B cell (primary cell): Measurements from ENCODE around the gene TAF5L.

Experiments
- EZH2 ChIP-seq: IDR thresholded peaks from 2 replicates; pipeline ENCODE4 v1.6.1; 2012; ENCODE audit warnings: borderline replicate concordance, low read depth, mild to moderate bottlenecking, moderate library complexity, low read length; ENCODE audit not compliant: insufficient read depth, poor library complexity, severe bottlenecking
- TF ChIP-seq, protein P1 (sequence below): fragments of 200-600 bp; IDR thresholded peaks from one replicate; pipeline ENCODE4 v1.8.0; 2022; ENCODE audit warnings: antibody characterized with exemption, mild to moderate bottlenecking

DNA sequence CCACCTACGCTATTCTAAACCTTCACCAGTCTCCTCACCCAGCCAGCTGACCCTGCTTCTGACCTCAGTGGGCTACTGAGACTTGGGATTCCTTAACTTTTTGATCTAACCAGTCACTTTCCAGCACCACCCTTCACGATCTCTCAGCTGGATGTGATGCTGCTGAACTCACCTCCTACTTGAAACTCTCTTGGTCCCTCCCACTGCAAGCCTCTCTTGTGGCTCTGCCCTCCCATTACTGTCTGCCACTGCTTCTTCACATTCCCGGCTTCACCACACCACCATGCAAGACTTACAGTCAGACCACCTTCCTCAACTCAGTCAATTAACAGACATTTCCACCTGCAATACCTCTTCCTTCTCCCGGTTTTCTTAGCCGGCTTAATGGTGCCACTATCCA lies 6.3 kb downstream of the TAF5L start:
- TF ChIP-seq, protein P1, sequence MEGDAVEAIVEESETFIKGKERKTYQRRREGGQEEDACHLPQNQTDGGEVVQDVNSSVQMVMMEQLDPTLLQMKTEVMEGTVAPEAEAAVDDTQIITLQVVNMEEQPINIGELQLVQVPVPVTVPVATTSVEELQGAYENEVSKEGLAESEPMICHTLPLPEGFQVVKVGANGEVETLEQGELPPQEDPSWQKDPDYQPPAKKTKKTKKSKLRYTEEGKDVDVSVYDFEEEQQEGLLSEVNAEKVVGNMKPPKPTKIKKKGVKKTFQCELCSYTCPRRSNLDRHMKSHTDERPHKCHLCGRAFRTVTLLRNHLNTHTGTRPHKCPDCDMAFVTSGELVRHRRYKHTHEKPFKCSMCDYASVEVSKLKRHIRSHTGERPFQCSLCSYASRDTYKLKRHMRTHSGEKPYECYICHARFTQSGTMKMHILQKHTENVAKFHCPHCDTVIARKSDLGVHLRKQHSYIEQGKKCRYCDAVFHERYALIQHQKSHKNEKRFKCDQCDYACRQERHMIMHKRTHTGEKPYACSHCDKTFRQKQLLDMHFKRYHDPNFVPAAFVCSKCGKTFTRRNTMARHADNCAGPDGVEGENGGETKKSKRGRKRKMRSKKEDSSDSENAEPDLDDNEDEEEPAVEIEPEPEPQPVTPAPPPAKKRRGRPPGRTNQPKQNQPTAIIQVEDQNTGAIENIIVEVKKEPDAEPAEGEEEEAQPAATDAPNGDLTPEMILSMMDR = no peak
- TF ChIP-seq EZH2 = no peak
